Ovary (tissue), 9 donors: ENCODE results near the gene PLK4. TPM values are rescaled to one million over a fixed set of nuclear protein-coding genes. Genes with fewer than 3 reads are reported as not detected.
"Not testable (repeated sequence)": the region's sequence is repeated elsewhere in the genome, so short reads cannot be mapped to it uniquely, and the experiment has no call there.

Experiments
- DNase-seq, 5 donors: peaks; one replicate each; pipeline ENCODE4 v3.0.0-alpha.2; 2019 to 2020
- H3K27ac ChIP-seq, 2 donors: fragments of 200-600 bp; one replicate each; pipeline versions ENCODE4 v1.5.1 to v1.8.0; 2019 to 2022
- H3K27me3 ChIP-seq: fragments of 200-600 bp; one replicate; pipeline ENCODE4 v1.8.0; 2022
- H3K36me3 ChIP-seq: fragments of 200-600 bp; sonication (generic); one replicate; pipeline ENCODE4 v1.5.1; 2019
- H3K4me1 ChIP-seq: one replicate; pipeline ENCODE4 v1.8.1; 2013; ENCODE audit warnings: mild to moderate bottlenecking, moderate library complexity; ENCODE audit not compliant: insufficient read depth
- H3K4me3 ChIP-seq: fragments of 200-600 bp; sonication (generic); one replicate; pipeline ENCODE4 v1.5.1; 2017
- H3K9me3 ChIP-seq, 2 donors: fragments of 200-600 bp in 1 of 2; sonication (generic) in 1 of 2; one replicate each; pipeline versions ENCODE4 v1.5.1 to v1.8.1; 2013 to 2019; ENCODE audit warnings: mild to moderate bottlenecking in 1 of 2, moderate library complexity in 1 of 2
- EP300 ChIP-seq: sonication (generic); formaldehyde crosslinking; IDR thresholded peaks from one replicate; pipeline ENCODE4 v1.6.1; 2017; ENCODE audit warnings: antibody characterized with exemption
- POLR2A ChIP-seq: fragments of 450-650 bp; IDR thresholded peaks from one replicate; pipeline ENCODE4 v1.6.1; 2017; ENCODE audit warnings: antibody characterized with exemption, mild to moderate bottlenecking, moderate library complexity
- WGBS, 3 donors: extraction: QIAGEN DNeasy Blood & Tissue Kit in 1 of 3; methylation state at CpG; one replicate each; pipeline versions ENCODE4 v1.1.5 to v1.1.7; 2013 to 2017; 5-methylcytosine and 5-hydroxymethylcytosine counted together
- intact Hi-C, 4 donors: fragments of 100-400 bp; cut with DNase I; formaldehyde crosslinking; loops; one replicate each; pipeline versions ENCODE4 v1.11.0 to v1.15.1; 2022 to 2023
- polyA plus RNA-seq, 2 donors: library from polyadenylated mRNA; stranded (reverse); fragments of 200-250 nt in 1 of 2; fragments of 350-450 nt in 1 of 2; fragmentation: Illumina TruSeq in 1 of 2; extraction: RNeasy Lipid Tissue Mini Kit (QIAGEN cat#74804) in 1 of 2; gene quantifications; one replicate each; pipeline ENCODE4 v1.2.3, GENCODE V29; 2013 to 2014
- small RNA-seq: library from RNA; depleted of rRNA; stranded (forward); fragments of <200 nt; gene quantifications from one replicate; pipeline ENCODE3, GENCODE V24; 2016
- total RNA-seq, 7 donors: library from RNA; depleted of rRNA in 2 of 7; stranded (reverse); fragments of >200 nt in 2 of 7; fragmentation: NEBNext Ultra II Directional in 3 of 7; extraction: Animal tissue kit (Norgen Biotek cat#: 25700) in 3 of 7; gene quantifications; one replicate each; pipeline versions ENCODE4 v1.1.0 to v1.2.4, GENCODE V29; 2016 to 2023
- TF ChIP-seq, protein P1 (sequence below), 3 donors: fragments of 450-650 bp in 2 of 3; fragments of 200-600 bp in 1 of 3; IDR thresholded peaks; one replicate each; pipeline versions ENCODE4 v1.5.1 to v1.8.0; 2016 to 2022; ENCODE audit warnings: antibody characterized with exemption in 3 of 3, mild to moderate bottlenecking in 1 of 3
- donor health status: DM: no; HTN: no; CAD: no; lungs with moderate emphysema.
- donor health status: DM: no; HTN: no; CAD: no.
- donor health status: Bipolar disorder and iron deficiency.
- donor health status: DM: yes; HTN: yes; CAD: no.
- donor health status: DM: no; HTN: no; CAD: no.
- donor health status: DM: yes; HTN: yes; CAD: no.

The PLK4 gene
- total and polyA plus RNA-seq, 9 donors, result 0.48 to 4.4 (median 1.8) TPM

GRCh38 chr4:127930175-127930574 is 49.5 kb downstream of the PLK4 start:
- Histone ChIP-seq H3K4me3 (no peak overlapping the region), H3K27me3 (no peaks in the 10 kb centered on the region), H3K27ac (no peak overlapping the region), H3K9me3 (no peaks in the 10 kb centered on the region), H3K4me1 (no peaks in the 10 kb centered on the region), H3K36me3 (no peaks in the 10 kb centered on the region)
- intact Hi-C loops, result no loop called here
- no peak for DNase-seq
- TF ChIP-seq POLR2A (no peak), EP300 (no peak)
- TF ChIP-seq, protein P1, sequence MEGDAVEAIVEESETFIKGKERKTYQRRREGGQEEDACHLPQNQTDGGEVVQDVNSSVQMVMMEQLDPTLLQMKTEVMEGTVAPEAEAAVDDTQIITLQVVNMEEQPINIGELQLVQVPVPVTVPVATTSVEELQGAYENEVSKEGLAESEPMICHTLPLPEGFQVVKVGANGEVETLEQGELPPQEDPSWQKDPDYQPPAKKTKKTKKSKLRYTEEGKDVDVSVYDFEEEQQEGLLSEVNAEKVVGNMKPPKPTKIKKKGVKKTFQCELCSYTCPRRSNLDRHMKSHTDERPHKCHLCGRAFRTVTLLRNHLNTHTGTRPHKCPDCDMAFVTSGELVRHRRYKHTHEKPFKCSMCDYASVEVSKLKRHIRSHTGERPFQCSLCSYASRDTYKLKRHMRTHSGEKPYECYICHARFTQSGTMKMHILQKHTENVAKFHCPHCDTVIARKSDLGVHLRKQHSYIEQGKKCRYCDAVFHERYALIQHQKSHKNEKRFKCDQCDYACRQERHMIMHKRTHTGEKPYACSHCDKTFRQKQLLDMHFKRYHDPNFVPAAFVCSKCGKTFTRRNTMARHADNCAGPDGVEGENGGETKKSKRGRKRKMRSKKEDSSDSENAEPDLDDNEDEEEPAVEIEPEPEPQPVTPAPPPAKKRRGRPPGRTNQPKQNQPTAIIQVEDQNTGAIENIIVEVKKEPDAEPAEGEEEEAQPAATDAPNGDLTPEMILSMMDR (IDR thresholded peaks at IDR 0.05), result no peak
- WGBS, 3 donors, result 95 to 100% (median 100%) methylated on average over 1 of the region's 1 CpG

- 74 to 86% (median 76%) methylated on average over 6 of the region's 6 CpGs for WGBS, 3 donors
- H3K4me1 ChIP-seq, H3K36me3 ChIP-seq, H3K4me3 ChIP-seq, intact Hi-C loops, H3K9me3 ChIP-seq, H3K27ac ChIP-seq, H3K27me3 ChIP-seq, DNase-seq: not testable (repeated sequence)
These were observed 51.1 kb downstream of the PLK4 start for GRCh38 chr4:127931836-127932235.

DNA sequence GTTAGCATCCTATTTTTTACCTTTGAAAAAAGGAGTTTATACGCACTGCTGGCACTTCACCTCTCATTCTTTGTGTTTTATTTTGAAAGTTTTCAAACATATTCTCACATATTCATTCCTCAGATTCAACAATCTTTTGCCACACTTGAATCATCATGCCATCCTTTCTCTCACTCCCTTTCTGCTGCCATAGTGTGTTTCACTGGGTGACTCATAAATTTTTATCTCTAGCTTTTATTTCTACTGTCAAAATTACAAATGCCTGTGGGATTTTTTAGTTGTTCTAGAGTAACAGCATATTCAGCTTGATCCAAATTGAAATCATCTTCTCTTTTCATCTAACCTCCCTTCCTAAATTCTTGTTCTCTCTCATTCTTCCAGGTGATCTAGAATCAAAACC is 56.3 kb downstream of the PLK4 start:
- H3K36me3 ChIP-seq, result no peaks in the 10 kb centered on the region
- no peak overlapping the region for H3K27ac ChIP-seq
- H3K27me3 ChIP-seq, result no peaks in the 10 kb centered on the region
- 90 to 93% (median 93%) methylated on average over 1 of the region's 1 CpG for WGBS, 3 donors
- no peaks in the 10 kb centered on the region for H3K4me1 ChIP-seq
- intact Hi-C loops, result no loop called here
- TF ChIP-seq, protein P1 (IDR thresholded peaks at IDR 0.05), result no peak
- TF ChIP-seq EP300 (no peak), POLR2A (no peak)
- H3K4me3 ChIP-seq, result no peak overlapping the region
- H3K9me3 ChIP-seq, result no peaks in the 10 kb centered on the region
- no peak for DNase-seq

Small RNAs within 50 kb of the gene (small RNA-seq; reads per million reads assigned to genes)
- not detected for gene RNU6-583P

Other genes with a start within 250 kb of the PLK4 start
- 10 to 100 TPM in 6 of 7 donors, 1 to 10 TPM in 1; 8.8 to 23.2 (median 13.3) TPM for gene INTU, start 247.9 kb upstream of the PLK4 start, total RNA-seq
- 1 to 10 TPM; 5.5 to 9.1 TPM for gene INTU, start 247.9 kb upstream of the PLK4 start, polyA plus RNA-seq
- not detected for gene SLC25A31, start 150.5 kb upstream of the PLK4 start, total RNA-seq
- gene SLC25A31, start 150.5 kb upstream of the PLK4 start, polyA plus RNA-seq, result under 1 TPM in 1 of 2 donors, not detected in 1; 0.12 TPM
- gene HSPA4L, start 98.6 kb upstream of the PLK4 start, total RNA-seq, result 10 to 100 TPM in 2 of 7 donors, 1 to 10 TPM in 5; 2.8 to 12.6 (median 7.7) TPM
- 1 to 10 TPM in 1 of 2 donors, under 1 TPM in 1; 0.63 to 4.2 TPM for gene HSPA4L, start 98.6 kb upstream of the PLK4 start, polyA plus RNA-seq
- 10 to 100 TPM; 18.1 to 29.7 (median 25.4) TPM for gene MFSD8, start 84.3 kb downstream of the PLK4 start, total RNA-seq
- 10 to 100 TPM; 11.8 to 13.5 TPM for gene MFSD8, start 84.3 kb downstream of the PLK4 start, polyA plus RNA-seq
- gene ABHD18, start 84.5 kb downstream of the PLK4 start, total RNA-seq, result 10 to 100 TPM in 3 of 7 donors, 1 to 10 TPM in 4; 6.3 to 11.3 (median 9.6) TPM
- 1 to 10 TPM; 3.5 to 7.4 TPM for gene ABHD18, start 84.5 kb downstream of the PLK4 start, polyA plus RNA-seq
- gene LARP1B, start 180.4 kb downstream of the PLK4 start, total RNA-seq, result 10 to 100 TPM; 15.5 to 27.8 (median 20.3) TPM
- gene LARP1B, start 180.4 kb downstream of the PLK4 start, polyA plus RNA-seq, result 1 to 10 TPM; 7.6 to 9.8 TPM